Measurements from ENCODE around the gene FAM53A.
A peak's percentile ranks its signal among the peaks of the same experiment; 100 is the strongest.

DNA sequence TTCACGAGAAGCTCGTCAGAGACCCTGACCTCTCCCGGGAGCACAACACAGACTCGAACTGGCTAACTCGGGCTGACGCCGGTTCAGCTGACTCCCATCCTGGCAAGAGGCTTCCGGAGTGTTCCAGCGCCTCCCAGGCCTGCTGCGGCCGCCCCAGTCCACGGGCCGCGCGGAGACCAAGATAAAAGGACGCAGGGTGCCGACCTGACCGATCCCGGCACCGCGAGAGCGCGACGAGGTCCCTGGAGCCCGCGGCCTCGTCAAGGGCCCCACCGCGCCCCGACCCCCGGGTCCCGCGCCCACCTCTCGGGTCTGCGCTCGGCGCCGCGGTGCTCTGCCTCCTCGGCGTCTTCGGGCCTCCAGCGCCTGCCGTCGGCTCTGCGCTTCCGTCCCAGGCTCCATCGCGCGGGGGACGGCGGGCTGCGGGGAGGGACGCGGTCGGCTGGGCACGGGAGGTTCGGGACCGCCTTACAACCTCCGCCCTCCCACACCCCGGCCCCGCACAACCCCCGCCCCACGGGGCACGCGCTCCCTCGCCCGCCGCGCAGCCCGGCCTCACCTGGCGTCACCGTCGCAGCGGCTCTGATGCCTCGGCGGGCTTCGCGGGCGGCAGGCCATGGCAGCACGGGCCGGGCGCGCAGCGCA is 27.6 kb upstream of the FAM53A start:
- TF ChIP-seq EP300 (IDR thresholded peaks at IDR 0.05; ENCODE audit: borderline replicate concordance), result no peak
- TF ChIP-seq RAD21 (IDR thresholded peaks at IDR 0.05; ENCODE audit: low read depth), result no peak
- TF ChIP-seq, protein P1, sequence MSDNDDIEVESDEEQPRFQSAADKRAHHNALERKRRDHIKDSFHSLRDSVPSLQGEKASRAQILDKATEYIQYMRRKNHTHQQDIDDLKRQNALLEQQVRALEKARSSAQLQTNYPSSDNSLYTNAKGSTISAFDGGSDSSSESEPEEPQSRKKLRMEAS (IDR thresholded peaks at IDR 0.05), result peak; percentile 23; the same call in 1 of the 2 replicates
- TF ChIP-seq EGR1 (IDR thresholded peaks at IDR 0.05), result no peak
- TF ChIP-seq, protein P2, sequence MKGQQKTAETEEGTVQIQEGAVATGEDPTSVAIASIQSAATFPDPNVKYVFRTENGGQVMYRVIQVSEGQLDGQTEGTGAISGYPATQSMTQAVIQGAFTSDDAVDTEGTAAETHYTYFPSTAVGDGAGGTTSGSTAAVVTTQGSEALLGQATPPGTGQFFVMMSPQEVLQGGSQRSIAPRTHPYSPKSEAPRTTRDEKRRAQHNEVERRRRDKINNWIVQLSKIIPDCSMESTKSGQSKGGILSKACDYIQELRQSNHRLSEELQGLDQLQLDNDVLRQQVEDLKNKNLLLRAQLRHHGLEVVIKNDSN (IDR thresholded peaks at IDR 0.05), result no peak
- peak; percentile 67 for TF ChIP-seq ZBTB7A (IDR thresholded peaks at IDR 0.05; ENCODE audit: low read depth)
- no peak for TF ChIP-seq NFIC (IDR thresholded peaks at IDR 0.05)
- no peak for TF ChIP-seq CEBPB (IDR thresholded peaks at IDR 0.05)
- no peak for TF ChIP-seq YY1 (IDR thresholded peaks at IDR 0.05; ENCODE audit: low read depth)
- TF ChIP-seq TCF12 (IDR thresholded peaks at IDR 0.05; ENCODE audit: low read depth), result no peak
- no peak for TF ChIP-seq TEAD4 (IDR thresholded peaks at IDR 0.05)
- no peak for TF ChIP-seq TAF1 (IDR thresholded peaks at IDR 0.05; ENCODE audit: low read depth)
- TF ChIP-seq, protein P3, sequence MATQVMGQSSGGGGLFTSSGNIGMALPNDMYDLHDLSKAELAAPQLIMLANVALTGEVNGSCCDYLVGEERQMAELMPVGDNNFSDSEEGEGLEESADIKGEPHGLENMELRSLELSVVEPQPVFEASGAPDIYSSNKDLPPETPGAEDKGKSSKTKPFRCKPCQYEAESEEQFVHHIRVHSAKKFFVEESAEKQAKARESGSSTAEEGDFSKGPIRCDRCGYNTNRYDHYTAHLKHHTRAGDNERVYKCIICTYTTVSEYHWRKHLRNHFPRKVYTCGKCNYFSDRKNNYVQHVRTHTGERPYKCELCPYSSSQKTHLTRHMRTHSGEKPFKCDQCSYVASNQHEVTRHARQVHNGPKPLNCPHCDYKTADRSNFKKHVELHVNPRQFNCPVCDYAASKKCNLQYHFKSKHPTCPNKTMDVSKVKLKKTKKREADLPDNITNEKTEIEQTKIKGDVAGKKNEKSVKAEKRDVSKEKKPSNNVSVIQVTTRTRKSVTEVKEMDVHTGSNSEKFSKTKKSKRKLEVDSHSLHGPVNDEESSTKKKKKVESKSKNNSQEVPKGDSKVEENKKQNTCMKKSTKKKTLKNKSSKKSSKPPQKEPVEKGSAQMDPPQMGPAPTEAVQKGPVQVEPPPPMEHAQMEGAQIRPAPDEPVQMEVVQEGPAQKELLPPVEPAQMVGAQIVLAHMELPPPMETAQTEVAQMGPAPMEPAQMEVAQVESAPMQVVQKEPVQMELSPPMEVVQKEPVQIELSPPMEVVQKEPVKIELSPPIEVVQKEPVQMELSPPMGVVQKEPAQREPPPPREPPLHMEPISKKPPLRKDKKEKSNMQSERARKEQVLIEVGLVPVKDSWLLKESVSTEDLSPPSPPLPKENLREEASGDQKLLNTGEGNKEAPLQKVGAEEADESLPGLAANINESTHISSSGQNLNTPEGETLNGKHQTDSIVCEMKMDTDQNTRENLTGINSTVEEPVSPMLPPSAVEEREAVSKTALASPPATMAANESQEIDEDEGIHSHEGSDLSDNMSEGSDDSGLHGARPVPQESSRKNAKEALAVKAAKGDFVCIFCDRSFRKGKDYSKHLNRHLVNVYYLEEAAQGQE (IDR thresholded peaks at IDR 0.05; ENCODE audit: low read depth), result no peak
